ENCODE results near the gene WSCD1.

WSCD1 gene

DNA sequence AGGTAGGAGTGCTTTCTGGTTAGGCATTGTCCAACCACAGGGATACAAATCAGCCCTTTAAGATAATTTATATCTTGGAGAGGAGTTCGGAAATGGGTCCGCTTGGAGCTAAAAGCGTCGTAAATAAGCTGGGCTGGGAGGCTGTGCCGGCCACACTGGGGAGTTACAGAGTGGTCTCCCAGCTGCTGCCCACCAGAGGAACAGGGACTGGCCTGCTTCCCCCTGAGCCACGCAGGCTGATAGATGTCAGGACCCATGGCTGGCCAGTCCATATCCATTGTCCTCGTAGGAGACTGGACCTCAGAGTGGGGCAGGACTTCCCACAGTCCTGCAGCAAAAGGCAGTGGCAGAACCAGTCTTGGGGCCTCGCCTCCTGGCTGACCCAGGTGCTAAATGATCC is 12.6 kb upstream of the WSCD1 start:
- TF ChIP-seq, protein P1, sequence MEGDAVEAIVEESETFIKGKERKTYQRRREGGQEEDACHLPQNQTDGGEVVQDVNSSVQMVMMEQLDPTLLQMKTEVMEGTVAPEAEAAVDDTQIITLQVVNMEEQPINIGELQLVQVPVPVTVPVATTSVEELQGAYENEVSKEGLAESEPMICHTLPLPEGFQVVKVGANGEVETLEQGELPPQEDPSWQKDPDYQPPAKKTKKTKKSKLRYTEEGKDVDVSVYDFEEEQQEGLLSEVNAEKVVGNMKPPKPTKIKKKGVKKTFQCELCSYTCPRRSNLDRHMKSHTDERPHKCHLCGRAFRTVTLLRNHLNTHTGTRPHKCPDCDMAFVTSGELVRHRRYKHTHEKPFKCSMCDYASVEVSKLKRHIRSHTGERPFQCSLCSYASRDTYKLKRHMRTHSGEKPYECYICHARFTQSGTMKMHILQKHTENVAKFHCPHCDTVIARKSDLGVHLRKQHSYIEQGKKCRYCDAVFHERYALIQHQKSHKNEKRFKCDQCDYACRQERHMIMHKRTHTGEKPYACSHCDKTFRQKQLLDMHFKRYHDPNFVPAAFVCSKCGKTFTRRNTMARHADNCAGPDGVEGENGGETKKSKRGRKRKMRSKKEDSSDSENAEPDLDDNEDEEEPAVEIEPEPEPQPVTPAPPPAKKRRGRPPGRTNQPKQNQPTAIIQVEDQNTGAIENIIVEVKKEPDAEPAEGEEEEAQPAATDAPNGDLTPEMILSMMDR (conservative IDR thresholded peaks at IDR 0.05; ENCODE audit: low read length): no peak
- DNase-seq (ENCODE audit: low read depth): no peak
- H3K4me3 ChIP-seq (ENCODE audit: low read length): no peak overlapping the region

DNA sequence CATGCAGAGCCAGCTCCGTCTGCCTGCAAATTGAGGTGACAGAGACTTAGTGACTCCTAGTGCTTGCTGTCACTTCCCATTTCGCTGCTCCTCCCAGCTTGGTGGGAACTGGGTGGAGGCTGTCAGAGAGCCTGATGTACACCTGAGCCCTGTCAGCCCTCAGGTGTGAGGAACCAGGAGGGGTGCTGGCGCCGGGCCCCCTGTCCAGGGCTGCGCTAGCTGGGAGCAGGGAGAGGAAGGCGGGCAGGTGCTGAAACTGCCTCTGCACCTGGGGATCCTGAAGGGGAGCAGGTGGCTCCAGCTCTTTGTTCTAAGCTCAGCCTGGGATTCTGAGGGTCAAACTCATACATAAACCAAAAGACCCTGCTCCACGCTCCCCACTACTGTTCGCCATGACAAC is 10.8 kb upstream of the WSCD1 start:
- no peak overlapping the region for H3K4me3 ChIP-seq (ENCODE audit: low read length)
- no peak for DNase-seq (ENCODE audit: low read depth)
- TF ChIP-seq, protein P1 (conservative IDR thresholded peaks at IDR 0.05; ENCODE audit: low read length): no peak

DNA sequence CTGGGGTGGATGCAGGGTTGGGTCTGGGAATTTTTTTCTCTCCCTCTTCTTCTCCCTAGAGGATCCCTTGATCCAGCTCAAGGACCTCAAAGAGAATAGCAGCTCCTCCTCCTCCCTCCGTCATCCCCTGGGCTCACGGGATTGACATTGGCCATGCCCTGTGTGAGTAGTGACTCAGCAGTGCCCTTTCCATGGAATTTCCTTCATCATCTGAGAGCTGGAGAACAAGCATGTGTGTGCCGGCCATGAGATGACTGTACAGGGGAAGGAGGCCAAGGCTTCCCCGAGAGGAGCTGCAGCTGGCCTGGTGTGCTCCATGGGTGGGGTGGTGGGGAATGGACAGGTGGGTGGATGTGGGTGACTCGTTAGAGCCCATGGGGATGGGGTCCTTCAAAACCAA is 8.9 kb upstream of the WSCD1 start:
- no peak overlapping the region for H3K4me3 ChIP-seq (ENCODE audit: low read length)
- TF ChIP-seq, protein P1 (conservative IDR thresholded peaks at IDR 0.05; ENCODE audit: low read length): no peak
- peak; percentile 42 for DNase-seq (ENCODE audit: low read depth)

DNA sequence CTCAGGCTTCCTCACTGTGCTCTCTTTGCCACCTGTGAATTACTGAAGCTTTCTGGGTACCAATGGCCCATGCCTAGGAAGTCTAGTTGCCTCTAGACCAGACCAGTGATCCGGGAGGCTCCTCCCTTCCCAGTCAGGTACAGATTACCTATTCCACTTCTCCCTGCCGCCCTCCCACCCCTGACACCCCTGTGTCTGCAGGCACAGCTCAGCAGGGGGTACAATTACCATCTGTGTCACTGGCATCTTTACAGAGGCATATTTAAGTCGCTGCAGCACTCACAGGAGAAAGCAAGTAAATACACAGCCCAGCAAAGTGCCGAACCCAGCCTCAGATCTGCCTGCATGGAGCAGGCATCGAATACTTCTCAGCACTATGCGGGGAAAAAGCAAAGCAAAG is 5.3 kb upstream of the WSCD1 start:
- TF ChIP-seq, protein P1 (conservative IDR thresholded peaks at IDR 0.05; ENCODE audit: low read length): no peak
- no peak for DNase-seq (ENCODE audit: low read depth)
- no peak overlapping the region for H3K4me3 ChIP-seq (ENCODE audit: low read length)

DNA sequence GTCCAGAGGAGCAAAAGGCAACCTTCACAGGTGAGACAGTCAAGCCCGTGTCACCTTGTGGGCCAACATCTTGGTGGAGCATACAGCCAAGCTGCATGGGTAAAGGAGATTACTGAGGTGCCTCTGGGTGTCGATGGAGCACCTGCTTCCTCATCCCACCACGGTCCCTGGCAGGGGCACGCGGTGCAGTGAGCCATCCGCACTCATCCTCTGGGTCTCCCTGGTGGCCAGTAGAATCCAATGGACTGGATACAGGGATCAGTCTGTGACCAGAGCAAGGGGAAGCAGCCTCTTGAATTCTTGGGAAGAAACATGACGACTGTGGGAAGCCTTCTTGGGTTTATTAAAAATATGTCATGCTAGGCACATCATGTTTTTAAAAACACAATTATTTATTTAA is 4.8 kb upstream of the WSCD1 start:
- no peak overlapping the region for H3K4me3 ChIP-seq (ENCODE audit: low read length)
- TF ChIP-seq, protein P1 (conservative IDR thresholded peaks at IDR 0.05; ENCODE audit: low read length): no peak
- DNase-seq (ENCODE audit: low read depth): no peak

DNA sequence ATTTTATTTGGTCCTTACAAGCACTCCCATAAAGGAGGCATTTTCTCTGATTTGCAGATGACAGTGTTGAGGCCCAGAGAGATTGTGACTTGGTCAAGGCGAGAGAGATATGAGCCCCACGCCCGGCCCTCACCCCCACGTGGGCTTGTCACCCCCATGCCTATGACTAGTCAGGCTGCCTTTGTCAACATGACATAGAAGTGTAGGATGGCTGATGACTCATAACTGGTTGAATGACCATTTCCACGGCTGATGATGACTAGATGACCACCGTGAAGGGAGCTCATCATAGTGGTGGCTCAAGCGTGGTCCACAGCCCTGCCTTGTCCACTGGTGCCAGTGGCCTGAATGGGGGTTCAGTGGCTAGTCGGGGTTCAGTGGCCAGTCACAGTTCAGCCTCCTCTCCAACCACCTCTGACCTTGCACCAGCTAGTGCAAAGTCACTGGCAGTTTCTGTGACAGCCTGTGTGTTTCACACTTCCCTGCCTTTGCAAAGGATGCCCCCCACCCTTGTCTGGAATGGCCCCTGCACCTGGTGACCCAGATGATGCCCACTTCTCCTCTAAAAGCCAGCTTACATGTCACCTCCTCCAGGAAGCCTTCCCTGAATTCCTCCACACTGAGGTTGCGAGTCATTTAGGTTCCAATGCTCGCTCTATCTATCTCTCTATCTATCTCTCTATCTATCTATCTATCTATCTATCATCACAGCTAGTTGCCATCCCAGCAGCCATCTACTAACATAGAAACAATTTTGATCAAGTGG is 3.8 kb upstream of the WSCD1 start:
- TF ChIP-seq, protein P1 (conservative IDR thresholded peaks at IDR 0.05; ENCODE audit: low read length): no peak
- DNase-seq (ENCODE audit: low read depth): no peak
- H3K4me3 ChIP-seq (ENCODE audit: low read length): no peak overlapping the region

DNA sequence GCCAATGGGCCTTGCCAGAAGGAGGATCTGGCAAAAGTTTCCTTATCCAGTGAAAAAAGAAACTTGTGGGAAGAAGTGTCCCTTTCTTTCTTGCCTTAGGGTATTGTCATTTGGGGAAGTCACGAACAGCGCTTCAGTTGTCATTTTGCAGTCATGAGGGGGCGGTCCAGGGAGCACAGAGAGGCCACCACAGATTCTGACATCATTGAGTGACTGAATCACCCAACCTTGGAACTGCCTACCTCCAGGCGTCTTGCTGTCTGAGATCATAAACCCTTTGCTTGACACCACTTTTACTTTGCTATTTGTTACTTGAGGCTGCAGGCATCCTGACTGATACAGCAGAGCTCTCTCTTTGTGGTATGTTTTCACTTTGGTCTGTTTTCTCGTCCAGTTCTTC is 3.1 kb upstream of the WSCD1 start:
- DNase-seq (ENCODE audit: low read depth): no peak
- TF ChIP-seq, protein P1 (conservative IDR thresholded peaks at IDR 0.05; ENCODE audit: low read length): no peak
- H3K4me3 ChIP-seq (ENCODE audit: low read length): no peak overlapping the region

Measured in AG10803 (cell line).